Measurements from ENCODE around the gene PICALM. TPM values are rescaled to one million over a fixed set of nuclear protein-coding genes. Genes with fewer than 3 reads are reported as not detected.

PICALM gene
- total and polyA plus RNA-seq, 2 of the 13 experiments (the other 11 are each of a cell fraction or from before 2014, with no cell fraction given): 97.6 to 154 TPM

DNA sequence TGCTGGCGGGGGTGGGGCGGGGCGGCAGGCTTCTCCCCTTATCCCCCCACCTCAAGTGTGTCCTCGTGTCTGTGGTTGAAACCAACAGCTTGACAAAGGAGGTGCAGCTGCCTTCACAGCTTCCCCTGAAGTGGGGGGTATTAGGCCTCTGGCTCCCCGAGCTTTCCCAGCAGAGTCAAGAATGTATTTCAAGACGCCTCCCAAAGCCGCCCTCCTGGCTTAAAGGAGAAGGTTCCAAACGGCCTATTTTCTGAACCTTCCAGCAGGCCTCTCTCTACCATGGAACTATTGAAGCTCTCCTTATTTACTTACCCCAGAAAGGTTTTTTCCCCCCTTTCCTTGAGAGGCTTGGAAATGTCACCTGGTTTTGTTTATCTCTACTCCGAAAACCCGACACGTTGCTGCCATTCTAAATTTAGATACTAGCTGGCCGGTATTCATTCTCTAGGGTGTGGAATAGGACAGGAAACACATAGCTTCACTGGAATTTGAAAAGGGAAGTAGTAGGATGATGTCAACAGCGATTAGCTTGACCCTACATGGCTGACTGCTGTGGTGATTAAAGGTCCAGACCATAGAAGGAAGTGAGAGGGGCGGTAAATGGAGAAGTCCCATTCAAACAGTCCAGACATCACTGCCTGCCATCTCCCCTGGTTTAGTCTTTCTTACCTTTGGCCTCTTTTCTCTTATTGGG is 671 bp upstream of the PICALM start (continued):
- TF ChIP-seq SMAD1 (CRISPR knock-in tag; IDR thresholded peaks at IDR 0.05; ENCODE audit: borderline replicate concordance, low read depth): no peak
- no peak for TF ChIP-seq ZFP62 (CRISPR knock-in tag; IDR thresholded peaks at IDR 0.05)
- no peak for TF ChIP-seq ZNF142 (CRISPR knock-in tag; IDR thresholded peaks at IDR 0.05)
- TF ChIP-seq ZNF589 (CRISPR knock-in tag; conservative IDR thresholded peaks at IDR 0.05): no peak
- TF ChIP-seq PAWR (CRISPR knock-in tag; IDR thresholded peaks at IDR 0.05; ENCODE audit: borderline replicate concordance): no peak
- peak; percentile 39; the same call in 1 of the 2 replicates for TF ChIP-seq ZNF670 (CRISPR knock-in tag; IDR thresholded peaks at IDR 0.05; ENCODE audit: borderline replicate concordance)
- TF ChIP-seq AGO2 (optimal IDR thresholded peaks at IDR 0.05; ENCODE audit: low read depth, low read length): no peak
- TF ChIP-seq IRF9 (CRISPR knock-in tag; IDR thresholded peaks at IDR 0.05; ENCODE audit: borderline replicate concordance): no peak
- no peak for TF ChIP-seq ARHGAP35 (CRISPR knock-in tag; IDR thresholded peaks at IDR 0.05; ENCODE audit: borderline replicate concordance)
- TF ChIP-seq SYNCRIP (IDR thresholded peaks at IDR 0.05; ENCODE audit: insufficient read depth, low read depth, low read length): no peak
- TF ChIP-seq ZNF414 (CRISPR knock-in tag; IDR thresholded peaks at IDR 0.05): no peak
- no peak for TF ChIP-seq NR1H2 (CRISPR knock-in tag; IDR thresholded peaks at IDR 0.05; ENCODE audit: borderline replicate concordance, low read depth)
- no peak for TF ChIP-seq IKZF1 (IDR thresholded peaks at IDR 0.05)
- no peak for TF ChIP-seq CENPBD1 (CRISPR knock-in tag; IDR thresholded peaks at IDR 0.05; ENCODE audit: borderline replicate concordance, low read depth)
- no peak for TF ChIP-seq MTA1 (CRISPR knock-in tag; IDR thresholded peaks at IDR 0.05; ENCODE audit: borderline replicate concordance)
- TF ChIP-seq MED8 (CRISPR knock-in tag; IDR thresholded peaks at IDR 0.05; ENCODE audit: insufficient replicate concordance): no peak
- TF ChIP-seq NFKB2 (CRISPR knock-in tag; IDR thresholded peaks at IDR 0.05; ENCODE audit: borderline replicate concordance): no peak
- TF ChIP-seq ZNF121 (CRISPR knock-in tag; IDR thresholded peaks at IDR 0.05): no peak
- TF ChIP-seq RXRA (CRISPR knock-in tag; IDR thresholded peaks at IDR 0.05): no peak
- TF ChIP-seq ZFP36 (IDR thresholded peaks at IDR 0.05; ENCODE audit: borderline replicate concordance, low read depth, low read length, partially characterized antibody): no peak
- no peak for TF ChIP-seq MXI1 (IDR thresholded peaks at IDR 0.05; ENCODE audit: borderline replicate concordance, low read depth, low read length)
- TF ChIP-seq KLF9 (CRISPR knock-in tag; IDR thresholded peaks at IDR 0.05; ENCODE audit: low read depth): no peak
- no peak for TF ChIP-seq ZNF253 (CRISPR knock-in tag; IDR thresholded peaks at IDR 0.05; ENCODE audit: borderline replicate concordance)
